HG03460 (cell line): ENCODE results near the gene OPN1MW.
"Not testable (repeated sequence)": the region's sequence is repeated elsewhere in the genome, so short reads cannot be mapped to it uniquely, and the experiment has no call there.

Experiments
- ATAC-seq: cut with Tn5 transposase; IDR thresholded peaks from one replicate; pipeline ENCODE4 v1.9.1; 2021; ENCODE audit not compliant: unreplicated experiment

The OPN1MW gene

DNA sequence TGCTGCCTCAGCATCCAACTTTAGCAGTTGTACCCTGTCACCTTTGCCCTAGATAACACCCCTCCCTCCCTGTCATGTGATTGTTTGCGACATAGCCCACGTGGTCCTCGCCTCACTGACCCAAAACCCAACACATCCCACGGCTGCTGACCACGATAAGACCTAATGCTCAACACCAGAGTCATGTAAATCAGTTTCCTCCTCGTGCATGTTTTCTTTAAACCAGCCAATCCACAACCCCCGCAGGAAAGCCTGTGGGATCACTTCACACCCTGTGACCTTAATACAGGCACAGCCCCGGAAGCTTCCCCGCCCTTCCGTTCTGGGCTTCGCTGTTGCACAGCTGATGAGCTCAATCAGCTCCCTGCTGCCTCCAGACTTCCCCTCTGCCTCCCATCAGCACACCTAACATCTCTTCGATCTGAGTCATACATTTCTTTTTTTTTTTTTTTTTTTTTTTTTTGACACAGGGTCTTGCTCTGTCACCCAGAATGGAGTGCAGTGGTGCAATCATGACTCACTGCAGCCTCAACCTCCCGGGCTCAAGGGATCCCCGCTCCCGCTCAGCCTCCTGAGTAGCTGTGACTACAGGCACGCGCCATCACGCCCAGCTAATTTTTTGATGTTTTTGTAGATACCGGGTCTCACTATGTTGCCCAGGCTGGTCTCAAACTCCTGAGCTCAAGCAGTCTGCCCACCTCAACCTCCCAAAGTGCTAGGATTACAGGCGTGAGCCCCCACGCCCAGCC, 27.4 kb downstream of the OPN1MW start:
- ATAC-seq: peak; percentile 93

DNA sequence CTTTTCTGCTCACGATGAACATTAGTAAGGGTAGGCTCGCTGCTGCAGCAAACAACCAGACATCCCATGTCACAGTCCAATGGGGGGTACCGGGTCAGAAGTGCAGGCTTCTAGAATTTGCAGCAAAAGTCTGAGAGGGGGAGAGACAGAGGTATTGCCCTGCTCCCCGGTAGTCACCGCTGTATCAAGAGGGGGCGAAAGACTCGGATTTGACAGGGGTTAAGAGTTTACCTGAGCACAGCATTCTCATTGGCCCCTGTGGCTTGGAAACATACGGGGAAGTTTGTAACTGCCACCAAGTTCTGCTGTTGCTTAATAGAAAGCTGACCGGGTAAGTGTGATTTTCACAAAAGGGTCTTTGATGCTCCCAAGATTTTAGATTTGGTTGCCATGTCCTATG, 28.7 kb downstream of the OPN1MW start:
- ATAC-seq: not testable (repeated sequence)

- not testable (repeated sequence) for ATAC-seq
Observed at GRCh38 chrX:154211499-154211898, 29.1 kb downstream of the OPN1MW start.

DNA sequence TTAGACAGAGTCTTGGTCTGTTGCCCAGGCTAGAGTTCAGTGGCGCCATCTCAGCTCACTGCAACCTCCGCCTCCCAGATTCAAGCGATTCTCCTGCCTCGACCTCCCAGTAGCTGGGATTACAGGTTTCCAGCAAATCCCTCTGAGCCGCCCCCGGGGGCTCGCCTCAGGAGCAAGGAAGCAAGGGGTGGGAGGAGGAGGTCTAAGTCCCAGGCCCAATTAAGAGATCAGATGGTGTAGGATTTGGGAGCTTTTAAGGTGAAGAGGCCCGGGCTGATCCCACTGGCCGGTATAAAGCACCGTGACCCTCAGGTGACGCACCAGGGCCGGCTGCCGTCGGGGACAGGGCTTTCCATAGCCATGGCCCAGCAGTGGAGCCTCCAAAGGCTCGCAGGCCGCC, 37.1 kb downstream of the OPN1MW start, which contains the start of gene OPN1MW2:
TSS of gene OPN1MW2 (plus strand) at position 301 of the 400 bp plus-strand sequence. CDS start at position 361, 60 bp downstream.
- not testable (repeated sequence) for ATAC-seq

DNA sequence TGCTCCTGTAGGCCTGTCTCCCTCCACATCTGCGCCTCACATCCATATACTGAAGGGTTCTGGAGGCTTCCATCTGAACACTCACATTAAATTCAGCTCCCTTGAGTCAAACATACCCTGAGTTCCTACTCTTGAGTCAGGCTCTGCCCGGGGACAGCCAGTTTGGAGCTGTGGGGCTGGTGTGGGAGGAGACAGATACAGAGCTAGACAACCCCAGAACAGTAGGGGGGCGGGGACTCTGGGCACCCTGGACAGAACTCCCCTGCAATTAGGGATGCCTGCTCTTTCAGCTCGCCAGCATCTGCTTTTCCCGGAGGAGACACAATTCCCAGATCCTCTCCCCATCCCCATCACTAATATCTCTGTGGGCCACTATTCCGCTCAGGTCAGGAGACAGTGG, 42.9 kb downstream of the OPN1MW start:
- not testable (repeated sequence) for ATAC-seq

- ATAC-seq: not testable (repeated sequence)
Observed at GRCh38 chrX:154226706-154227105, 44.3 kb downstream of the OPN1MW start.

- not testable (repeated sequence) for ATAC-seq
Observed at GRCh38 chrX:154231443-154231842, 49.0 kb downstream of the OPN1MW start.

DNA sequence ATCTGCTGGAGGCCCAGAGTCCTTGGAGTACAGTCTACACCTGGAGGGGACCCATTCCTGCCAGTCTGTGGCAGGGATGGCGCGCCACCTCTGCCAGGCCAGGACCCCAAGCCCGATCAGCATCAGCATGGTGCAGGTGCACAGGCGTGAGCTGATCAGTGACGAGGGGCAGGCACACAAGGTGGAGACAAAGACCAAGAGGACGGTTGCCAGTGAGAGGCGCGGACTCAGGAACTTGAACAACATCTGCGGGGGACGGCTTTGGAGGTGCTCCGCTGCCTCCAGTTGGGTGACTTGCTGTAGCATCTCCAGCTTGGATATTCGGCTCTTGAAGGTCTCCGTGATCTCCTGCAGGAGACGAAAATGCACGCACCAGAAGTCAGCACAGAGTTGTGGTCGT, 51.2 kb downstream of the OPN1MW start:
- ATAC-seq: not testable (repeated sequence)

- ATAC-seq: not testable (repeated sequence)
Observed at GRCh38 chrX:154238939-154239559, 56.7 kb downstream of the OPN1MW start.

DNA sequence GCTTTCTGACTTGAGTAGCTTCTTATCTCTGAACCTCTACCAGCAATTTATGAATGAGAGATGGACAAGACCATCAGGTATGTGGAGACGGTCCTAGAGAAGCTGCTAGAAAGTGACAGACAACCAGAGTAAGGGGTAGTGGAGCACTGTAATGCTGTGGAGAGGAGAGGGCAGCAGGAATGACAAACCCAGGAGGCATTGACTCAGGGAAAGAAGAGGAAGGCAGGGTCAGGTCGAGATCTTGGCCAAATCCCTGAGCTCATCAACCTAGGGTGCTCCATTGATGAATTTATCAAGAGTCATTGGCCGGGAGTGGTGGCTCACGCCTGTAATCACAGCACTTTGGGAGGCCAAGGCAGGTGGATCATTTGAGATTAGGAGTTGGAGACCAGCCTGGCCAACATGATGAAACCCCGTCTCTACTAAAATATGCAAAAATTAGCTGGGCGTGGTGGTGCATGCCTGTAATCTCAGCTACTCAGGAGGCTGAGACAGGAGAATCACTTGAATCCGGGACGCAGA, 57.6 kb downstream of the OPN1MW start:
- not testable (repeated sequence) for ATAC-seq
